Caco-2 (cell line): ENCODE results near the gene CYB5A. TPM values are rescaled to one million over a fixed set of nuclear protein-coding genes. Genes with fewer than 3 reads are reported as not detected.

Experiments
- BruUV-seq: library from RNA; stranded (reverse); fragments of 400-500 nt; replicated peaks from 2 replicates; lab custom pipeline; 2021; lab: Mats Ljungman, UMichigan
- CTCF ChIA-PET: fragments of 300-600 bp; sonication (Branson Sonifier 250); formaldehyde crosslinking; loops from one replicate; lab custom pipeline; 2022; ENCODE audit warnings: antibody characterized with exemption; lab: Charles Lee
- POLR2A ChIA-PET: fragments of 300-600 bp; sonication (Branson Sonifier 250); formaldehyde crosslinking; loops from one replicate; lab custom pipeline; 2022; ENCODE audit warnings: antibody characterized with exemption; lab: Charles Lee
- DNase-seq, 2 experiments: peaks; one replicate each; pipeline versions ENCODE4 v3.0.0 to v3.0.0-alpha.2; 2020 to 2022
- H3K27me3 ChIP-seq: replicated peaks from 2 replicates; pipeline ENCODE4 v1.6.0; 2011; ENCODE audit warnings: low read length; ENCODE audit not compliant: control insufficient read depth, insufficient read depth
- H3K36me3 ChIP-seq: 2 replicates; pipeline ENCODE4 v1.5.1; 2011; ENCODE audit warnings: low read length; ENCODE audit not compliant: control insufficient read depth, insufficient read depth
- H3K4me1 ChIP-seq: fragments of 250-450 bp; sonication (Bioruptor Pico); 2 replicates; pipeline ENCODE4 v1.5.1; 2020; ENCODE audit warnings: mild to moderate bottlenecking
- H3K4me3 ChIP-seq: 2 replicates; pipeline ENCODE4 v1.5.1; 2011; ENCODE audit warnings: low read depth, mild to moderate bottlenecking, control low read depth, low read length
- H3K9me3 ChIP-seq: fragments of 250-450 bp; sonication (Bioruptor Pico); 2 replicates; pipeline ENCODE4 v1.5.1; 2020; ENCODE audit warnings: mild to moderate bottlenecking, moderate library complexity
- H3K27ac Mint-ChIP-seq: one replicate; pipeline ENCODE4 v1.8.0; 2022; ENCODE audit warnings: mixed read lengths; ENCODE audit not compliant: unreplicated experiment
- H3K27me3 Mint-ChIP-seq: one replicate; pipeline ENCODE4 v1.8.0; 2022; ENCODE audit warnings: mixed read lengths; ENCODE audit not compliant: insufficient read depth, unreplicated experiment
- H3K36me3 Mint-ChIP-seq: one replicate; pipeline ENCODE4 v1.8.0; 2022; ENCODE audit warnings: mild to moderate bottlenecking, mixed read lengths; ENCODE audit not compliant: insufficient read depth, unreplicated experiment
- H3K4me1 Mint-ChIP-seq: one replicate; pipeline ENCODE4 v1.8.0; 2022; ENCODE audit warnings: low read depth, mixed read lengths; ENCODE audit not compliant: unreplicated experiment
- H3K4me3 Mint-ChIP-seq: one replicate; pipeline ENCODE4 v1.8.0; 2022; ENCODE audit warnings: mild to moderate bottlenecking, moderate library complexity, mixed read lengths; ENCODE audit not compliant: unreplicated experiment
- H3K9me3 Mint-ChIP-seq: one replicate; pipeline ENCODE4 v1.8.0; 2022; ENCODE audit warnings: mixed read lengths; ENCODE audit not compliant: unreplicated experiment
- CTCF ChIP-seq, 2 experiments: fragments of 200-600 bp in 1 of 2; IDR thresholded peaks; 1 replicate in 1 of 2; 2 replicates in 1 of 2; pipeline versions ENCODE4 v1.5.1 to v1.8.0; 2011 to 2022; ENCODE audit warnings: antibody characterized with exemption in 1 of 2, control low read depth in 1 of 2, inconsistent platforms in 1 of 2, low read depth in 1 of 2, low read length in 1 of 2, mild to moderate bottlenecking in 1 of 2, moderate library complexity in 1 of 2; ENCODE audit not compliant: insufficient read depth in 1 of 2, severe bottlenecking in 1 of 2, unreplicated experiment in 1 of 2
- intact Hi-C: fragments of 100-400 bp; cut with micrococcal nuclease; formaldehyde crosslinking; loops from one replicate; pipeline ENCODE4 v1.10.0; 2022; ENCODE audit not compliant: unreplicated experiment
- total RNA-seq: library from RNA; stranded (reverse); gene quantifications from 2 replicates; pipeline ENCODE4 v1.2.3, GENCODE V29; 2022

Gene CYB5A
- total RNA-seq, 1 experiment from 2014 or later = 103 TPM

GRCh38 chr18:74259347-74259746 is 32.4 kb downstream of the CYB5A start:
- no TSS peak for BruUV-seq
- Histone ChIP-seq H3K36me3 (no peaks in the 10 kb centered on the region), H3K9me3 (no peaks in the 10 kb centered on the region), H3K27me3 (no peaks in the 10 kb centered on the region), H3K4me3 (no peak overlapping the region), H3K4me1 (no peaks in the 10 kb centered on the region)
- peaks cover 6% of the 10 kb centered on the region for H3K36me3 Mint-ChIP-seq
- H3K27me3 Mint-ChIP-seq = no peaks in the 10 kb centered on the region
- H3K4me1 Mint-ChIP-seq = no peaks in the 10 kb centered on the region
- TF ChIP-seq CTCF (IDR thresholded peaks at IDR 0.05; ENCODE audit: insufficient read depth in 1 of 2, low read depth in 1 of 2, low read length in 1 of 2, severe bottlenecking in 1 of 2, unreplicated experiment in 1 of 2) = no peak
- no peaks in the 10 kb centered on the region for H3K9me3 Mint-ChIP-seq
- H3K4me3 Mint-ChIP-seq = no peak overlapping the region
- ChIA-PET CTCF (no interaction called here), POLR2A (no interaction called here)
- H3K27ac Mint-ChIP-seq = no peak overlapping the region
- DNase-seq = no peak
- intact Hi-C loops = no loop called here

- no peak overlapping the region for H3K27ac Mint-ChIP-seq
- no peak overlapping the region for H3K4me3 Mint-ChIP-seq
- peaks cover 11% of the 10 kb centered on the region for H3K36me3 Mint-ChIP-seq
Observed at GRCh38 chr18:74257083-74257482, 34.7 kb downstream of the CYB5A start.

GRCh38 chr18:74256190-74256589 is 35.6 kb downstream of the CYB5A start:
- Mint-ChIP-seq H3K9me3 (no peaks in the 10 kb centered on the region), H3K36me3 (peaks cover 15% of the 10 kb centered on the region), H3K4me1 (peaks cover 4% of the 10 kb centered on the region), H3K27ac (no peak overlapping the region), H3K27me3 (no peaks in the 10 kb centered on the region), H3K4me3 (no peak overlapping the region)
- CTCF ChIA-PET = no interaction called here
- POLR2A ChIA-PET = no interaction called here
- no TSS peak for BruUV-seq
- no peak overlapping the region for H3K4me3 ChIP-seq
- peaks cover 12% of the 10 kb centered on the region for H3K4me1 ChIP-seq
- DNase-seq = no peak
- no peaks in the 10 kb centered on the region for H3K36me3 ChIP-seq
- intact Hi-C loops = no loop called here
- TF ChIP-seq CTCF (IDR thresholded peaks at IDR 0.05; ENCODE audit: insufficient read depth in 1 of 2, low read depth in 1 of 2, low read length in 1 of 2, severe bottlenecking in 1 of 2, unreplicated experiment in 1 of 2) = no peak
- no peaks in the 10 kb centered on the region for H3K9me3 ChIP-seq
- H3K27me3 ChIP-seq = no peaks in the 10 kb centered on the region

More at GRCh38 chr18:74257083-74257482, 34.7 kb downstream of the CYB5A start:
- Mint-ChIP-seq H3K9me3 (no peaks in the 10 kb centered on the region), H3K4me1 (peaks cover 4% of the 10 kb centered on the region), H3K27me3 (no peaks in the 10 kb centered on the region)
- CTCF ChIA-PET = no interaction called here
- Histone ChIP-seq H3K36me3 (no peaks in the 10 kb centered on the region), H3K4me3 (no peak overlapping the region), H3K9me3 (no peaks in the 10 kb centered on the region), H3K4me1 (peaks cover 3% of the 10 kb centered on the region), H3K27me3 (no peaks in the 10 kb centered on the region)
- TF ChIP-seq CTCF (IDR thresholded peaks at IDR 0.05; ENCODE audit: insufficient read depth in 1 of 2, low read depth in 1 of 2, low read length in 1 of 2, severe bottlenecking in 1 of 2, unreplicated experiment in 1 of 2) = no peak
- no TSS peak for BruUV-seq
- intact Hi-C loops = no loop called here
- POLR2A ChIA-PET = no interaction called here
- DNase-seq = no peak
